HepG2 (cell line): Measurements from ENCODE around the gene SYMPK. TPM values are rescaled to one million over a fixed set of nuclear protein-coding genes. Genes with fewer than 3 reads are reported as not detected.

Experiments
- ATF5 ChIP-seq: sonication (generic); formaldehyde crosslinking; IDR thresholded peaks from 2 replicates; pipeline ENCODE4 v1.4.0; 2020; ENCODE audit warnings: mild to moderate bottlenecking, low read depth, missing genetic modification reagents
- CEBPG ChIP-seq: IDR thresholded peaks from 2 replicates; pipeline ENCODE4 v1.6.1; 2016
- CREM ChIP-seq, 2 experiments: sonication (generic) in 1 of 2; formaldehyde crosslinking in 1 of 2; IDR thresholded peaks; 2 replicates each; pipeline versions ENCODE4 v1.4.0 to v1.6.1; 2016 to 2020; ENCODE audit warnings: antibody characterized with exemption in 1 of 2, mild to moderate bottlenecking in 1 of 2, missing genetic modification reagents in 1 of 2
- E2F2 ChIP-seq: sonication (generic); formaldehyde crosslinking; IDR thresholded peaks from 2 replicates; pipeline ENCODE4 v1.4.0; 2020; ENCODE audit warnings: missing genetic modification reagents, borderline replicate concordance
- IKZF5 ChIP-seq: IDR thresholded peaks from 2 replicates; pipeline ENCODE4 v1.6.1; 2018; ENCODE audit warnings: missing genetic modification reagents, mild to moderate bottlenecking, missing compliant biosample characterization
- MXD3 ChIP-seq: IDR thresholded peaks from 2 replicates; pipeline ENCODE4 v1.6.1; 2016; ENCODE audit warnings: mild to moderate bottlenecking, missing biosample characterization, missing genetic modification reagents
- SIX4 ChIP-seq: sonication (generic); formaldehyde crosslinking; IDR thresholded peaks from 2 replicates; pipeline ENCODE4 v1.4.0; 2020; ENCODE audit warnings: missing genetic modification reagents
- SP5 ChIP-seq: IDR thresholded peaks from 2 replicates; pipeline ENCODE4 v1.6.1; 2016; ENCODE audit warnings: low read depth, borderline replicate concordance
- SRSF9 ChIP-seq: fragments of 200-400 bp; formaldehyde crosslinking; IDR thresholded peaks from 2 replicates; pipeline ENCODE4 v1.6.1; 2018; ENCODE audit warnings: borderline replicate concordance, mild to moderate bottlenecking, low read depth, low read length; ENCODE audit not compliant: insufficient read depth, poor library complexity, severe bottlenecking
- SUZ12 ChIP-seq: fragments of 150-350 bp; IDR thresholded peaks from 2 replicates; pipeline ENCODE4 v1.6.1; 2014; ENCODE audit warnings: low read depth, low read length
- TFAP4 ChIP-seq: sonication (generic); IDR thresholded peaks from 2 replicates; pipeline ENCODE4 v1.6.1; 2016; ENCODE audit warnings: low read depth, borderline replicate concordance
- ZBTB14 ChIP-seq: sonication (generic); formaldehyde crosslinking; IDR thresholded peaks from 2 replicates; pipeline ENCODE4 v1.4.0; 2020; ENCODE audit warnings: missing genetic modification reagents
- ZBTB34 ChIP-seq: sonication (generic); formaldehyde crosslinking; IDR thresholded peaks from 2 replicates; pipeline ENCODE4 v1.8.0; 2022; ENCODE audit warnings: mild to moderate bottlenecking, missing genetic modification reagents
- ZBTB37 ChIP-seq: sonication (generic); formaldehyde crosslinking; IDR thresholded peaks from 2 replicates; pipeline ENCODE4 v1.4.0; 2020; ENCODE audit warnings: mild to moderate bottlenecking, missing genetic modification reagents
- ZBTB38 ChIP-seq: sonication (generic); formaldehyde crosslinking; IDR thresholded peaks from 2 replicates; pipeline ENCODE4 v1.5.1; 2020; ENCODE audit warnings: mild to moderate bottlenecking, missing genetic modification reagents
- polyA plus RNA-seq, 8 experiments: library from polyadenylated mRNA; depleted of rRNA in 3 of 8; stranded (reverse) in 7 of 8; unstranded in 1 of 8; fragments of >200 nt; fragmentation: Illumina TruSeq in 4 of 8; extraction: Trizol in 4 of 8; gene quantifications; 2 replicates each; pipeline versions ENCODE4 v1.2.1 to v1.2.3, GENCODE V29; 2011 to 2016; ENCODE audit warnings: low read depth in 4 of 8, missing spikeins in 1 of 8, mixed read lengths in 1 of 8; ENCODE audit not compliant: insufficient read depth in 1 of 8
- total RNA-seq, 5 experiments: library from RNA; depleted of rRNA; stranded (reverse); fragments of >200 nt; fragmentation: Illumina TruSeq; extraction: Trizol; gene quantifications; 2 replicates each; pipeline ENCODE4 v1.2.3, GENCODE V29; 2016; ENCODE audit warnings: low read depth in 1 of 5

SYMPK gene
- total and polyA plus RNA-seq, 2 of the 13 experiments (the other 11 are each of a cell fraction or from before 2014, with no cell fraction given), result 21.9 to 55.7 TPM

GRCh38 chr19:45886427-45887199, 23.7 kb upstream of the SYMPK start (continued):
- TF ChIP-seq E2F2 (no peak), SRSF9 (no peak), ZBTB14 (CRISPR knock-in tag) (no peak), SP5 (CRISPR knock-in tag) (no peak), SIX4 (0 out of 2 replicates have a peak, but pooled peaks have one; percentile 19), CREM (IDR thresholded peaks at IDR 0.05) (peak; percentile 97), CREM (CRISPR knock-in tag; IDR thresholded peaks at IDR 0.05) (peak; percentile 42; the same call in 1 of the 2 replicates), ATF5 (CRISPR knock-in tag) (no peak), SUZ12 (peak; percentile 63), CEBPG (CRISPR knock-in tag) (0 out of 2 replicates have a peak, but pooled peaks have one; percentile 23), TFAP4 (no peak), MXD3 (CRISPR knock-in tag) (0 out of 2 replicates have a peak, but pooled peaks have one; percentile 27), ZBTB37 (CRISPR knock-in tag) (no peak), IKZF5 (CRISPR knock-in tag) (peak; percentile 39), ZBTB38 (CRISPR knock-in tag) (no peak), ZBTB34 (no peak)
